Prostate gland (tissue), 2 donors: ENCODE results near the gene RASGRF2.

Source experiments
- POLR2AphosphoS5 ChIP-seq: sonication (generic); formaldehyde crosslinking; IDR thresholded peaks from one replicate; pipeline ENCODE4 v1.6.1; 2017; ENCODE audit warnings: antibody characterized with exemption
- TF ChIP-seq, protein P1 (sequence below), 4 experiments: fragments of 200-600 bp in 2 of 4; fragments of 450-650 bp in 2 of 4; sonication (generic) in 2 of 4; IDR thresholded peaks; 1 replicate in 3 of 4; 2 replicates in 1 of 4; pipeline ENCODE4 v1.5.1; 2016 to 2019; ENCODE audit warnings: antibody characterized with exemption in 4 of 4, mild to moderate bottlenecking in 2 of 4, moderate library complexity in 2 of 4

DNA sequence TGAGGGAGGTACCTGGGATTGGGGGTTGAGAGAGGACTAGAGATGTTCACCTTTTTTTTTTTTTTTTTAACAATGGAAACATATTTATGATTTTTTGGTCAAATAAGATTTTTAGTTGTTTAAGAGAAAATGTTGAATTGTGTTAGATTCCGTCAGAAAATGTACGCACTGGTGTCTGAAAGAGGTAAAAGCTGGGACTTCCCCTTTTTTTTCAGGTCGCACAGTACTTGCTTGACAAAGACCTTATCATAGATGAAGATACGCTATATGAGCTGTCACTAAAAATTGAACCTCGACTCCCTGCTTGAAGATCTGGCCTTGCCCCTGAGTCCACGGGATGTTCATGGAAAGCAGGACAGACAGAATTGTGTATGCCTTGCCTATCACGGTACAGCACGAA, 265.3 kb downstream of the RASGRF2 start:
- no peak for TF ChIP-seq POLR2AphosphoS5
- TF ChIP-seq, protein P1, sequence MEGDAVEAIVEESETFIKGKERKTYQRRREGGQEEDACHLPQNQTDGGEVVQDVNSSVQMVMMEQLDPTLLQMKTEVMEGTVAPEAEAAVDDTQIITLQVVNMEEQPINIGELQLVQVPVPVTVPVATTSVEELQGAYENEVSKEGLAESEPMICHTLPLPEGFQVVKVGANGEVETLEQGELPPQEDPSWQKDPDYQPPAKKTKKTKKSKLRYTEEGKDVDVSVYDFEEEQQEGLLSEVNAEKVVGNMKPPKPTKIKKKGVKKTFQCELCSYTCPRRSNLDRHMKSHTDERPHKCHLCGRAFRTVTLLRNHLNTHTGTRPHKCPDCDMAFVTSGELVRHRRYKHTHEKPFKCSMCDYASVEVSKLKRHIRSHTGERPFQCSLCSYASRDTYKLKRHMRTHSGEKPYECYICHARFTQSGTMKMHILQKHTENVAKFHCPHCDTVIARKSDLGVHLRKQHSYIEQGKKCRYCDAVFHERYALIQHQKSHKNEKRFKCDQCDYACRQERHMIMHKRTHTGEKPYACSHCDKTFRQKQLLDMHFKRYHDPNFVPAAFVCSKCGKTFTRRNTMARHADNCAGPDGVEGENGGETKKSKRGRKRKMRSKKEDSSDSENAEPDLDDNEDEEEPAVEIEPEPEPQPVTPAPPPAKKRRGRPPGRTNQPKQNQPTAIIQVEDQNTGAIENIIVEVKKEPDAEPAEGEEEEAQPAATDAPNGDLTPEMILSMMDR (IDR thresholded peaks at IDR 0.05) = no peak
